ENCODE data around the gene MYBPC3. TPM values are rescaled to one million over a fixed set of nuclear protein-coding genes. Genes with fewer than 3 reads are reported as not detected.

The MYBPC3 gene
- total RNA-seq, 2 donors from 2014 or later, result not detected

- Histone ChIP-seq H3K27me3 (replicated peaks; ENCODE audit: insufficient read depth) (no peaks in the 10 kb centered on the region), H3K4me3 (no peak overlapping the region), H3K4me1 (ENCODE audit: control insufficient read depth in 1 of 2, low read depth in 2 of 2) (peaks cover 0 to 8% of the 10 kb centered on the region in 2 donors), H3K36me3 (peaks cover 41% of the 10 kb centered on the region), H3K9me3 (no peaks in the 10 kb centered on the region), H3K27ac (no peak overlapping the region)
- DNase-seq (ENCODE audit: low spot score) (no peak), ATAC-seq (ENCODE audit: insufficient number of reproducible peaks, low FRiP score, low read depth) (no peak)
- TF ChIP-seq CTCF (IDR thresholded peaks at IDR 0.05), result no peak
Observed at GRCh38 chr11:47327025-47327424, 25.5 kb downstream of the MYBPC3 start.

- Histone ChIP-seq H3K9me3 (no peaks in the 10 kb centered on the region), H3K27me3 (replicated peaks; ENCODE audit: insufficient read depth) (no peaks in the 10 kb centered on the region), H3K27ac (no peak overlapping the region), H3K36me3 (peaks cover 41% of the 10 kb centered on the region), H3K4me1 (ENCODE audit: control insufficient read depth in 1 of 2, low read depth in 2 of 2) (peaks cover 0 to 8% of the 10 kb centered on the region in 2 donors), H3K4me3 (no peak overlapping the region)
- ATAC-seq (ENCODE audit: insufficient number of reproducible peaks, low FRiP score, low read depth) (no peak), DNase-seq (ENCODE audit: low spot score) (no peak)
- TF ChIP-seq CTCF (IDR thresholded peaks at IDR 0.05), result no peak
Observed at GRCh38 chr11:47326198-47326597, 26.3 kb downstream of the MYBPC3 start.

- Histone ChIP-seq H3K9me3 (no peaks in the 10 kb centered on the region), H3K27ac (no peak overlapping the region), H3K36me3 (peaks cover 41% of the 10 kb centered on the region), H3K4me1 (ENCODE audit: control insufficient read depth in 1 of 2, low read depth in 2 of 2) (peaks cover 0 to 8% of the 10 kb centered on the region in 2 donors), H3K4me3 (no peak overlapping the region), H3K27me3 (replicated peaks; ENCODE audit: insufficient read depth) (no peaks in the 10 kb centered on the region)
- no peak for TF ChIP-seq CTCF (IDR thresholded peaks at IDR 0.05)
- ATAC-seq (ENCODE audit: insufficient number of reproducible peaks, low FRiP score, low read depth), result no peak
- DNase-seq (ENCODE audit: low spot score), result no peak
Observed at GRCh38 chr11:47325271-47326041, 27.0 kb downstream of the MYBPC3 start.

- Histone ChIP-seq H3K4me1 (ENCODE audit: control insufficient read depth in 1 of 2, low read depth in 2 of 2) (peaks cover 0 to 3% of the 10 kb centered on the region in 2 donors), H3K27me3 (replicated peaks; ENCODE audit: insufficient read depth) (no peaks in the 10 kb centered on the region), H3K27ac (no peak overlapping the region), H3K9me3 (no peaks in the 10 kb centered on the region), H3K36me3 (peaks cover 41% of the 10 kb centered on the region), H3K4me3 (no peak overlapping the region)
- no peak for DNase-seq (ENCODE audit: low spot score)
- TF ChIP-seq CTCF (IDR thresholded peaks at IDR 0.05), result no peak
- no peak for ATAC-seq (ENCODE audit: insufficient number of reproducible peaks, low FRiP score, low read depth)
Observed at GRCh38 chr11:47324520-47324919, 28.0 kb downstream of the MYBPC3 start.

- DNase-seq (ENCODE audit: low spot score), result no peak
- Histone ChIP-seq H3K27me3 (replicated peaks; ENCODE audit: insufficient read depth) (no peaks in the 10 kb centered on the region), H3K9me3 (no peaks in the 10 kb centered on the region), H3K4me3 (no peak overlapping the region), H3K36me3 (peaks cover 22% of the 10 kb centered on the region), H3K27ac (no peak overlapping the region), H3K4me1 (ENCODE audit: control insufficient read depth in 1 of 2, low read depth in 2 of 2) (no peaks in the 10 kb centered on the region)
- ATAC-seq (ENCODE audit: insufficient number of reproducible peaks, low FRiP score, low read depth), result no peak
- TF ChIP-seq CTCF (IDR thresholded peaks at IDR 0.05), result no peak
Observed at GRCh38 chr11:47318166-47318565, 34.3 kb downstream of the MYBPC3 start.
